Sciatic nerve (tissue), 2 donors: ENCODE measurements around the gene IL1RAPL2. TPM values are rescaled to one million over a fixed set of nuclear protein-coding genes. Genes with fewer than 3 reads are reported as not detected.
"Not testable (repeated sequence)": the region's sequence is repeated elsewhere in the genome, so short reads cannot be mapped to it uniquely, and the experiment has no call there.

Source experiments
- ATAC-seq: fragments of 200-7000 bp; cut with Tn5 transposase; one replicate; pipeline ENCODE4 v1.9.1; 2020; ENCODE audit warnings: mild to moderate bottlenecking, moderate library complexity
- DNase-seq: peaks from one replicate; pipeline ENCODE4 v3.0.0-alpha.2; 2020; ENCODE audit warnings: low spot score
- intact Hi-C: fragments of 100-400 bp; cut with DNase I; formaldehyde crosslinking; loops from one replicate; pipeline ENCODE4 v1.14.2; 2022
- total RNA-seq: library from RNA; stranded (reverse); fragmentation: NEBNext Ultra II Directional; extraction: Animal tissue kit (Norgen Biotek cat#: 25700); gene quantifications from one replicate; pipeline ENCODE4 v1.2.1, GENCODE V29; 2021
- donor health status: DM: no; HTN: no; CAD: no.
- donor health status: DM: no; HTN: no; CAD: no.

Gene IL1RAPL2
- total RNA-seq, 1 donor from 2014 or later: 0.94 TPM

DNA sequence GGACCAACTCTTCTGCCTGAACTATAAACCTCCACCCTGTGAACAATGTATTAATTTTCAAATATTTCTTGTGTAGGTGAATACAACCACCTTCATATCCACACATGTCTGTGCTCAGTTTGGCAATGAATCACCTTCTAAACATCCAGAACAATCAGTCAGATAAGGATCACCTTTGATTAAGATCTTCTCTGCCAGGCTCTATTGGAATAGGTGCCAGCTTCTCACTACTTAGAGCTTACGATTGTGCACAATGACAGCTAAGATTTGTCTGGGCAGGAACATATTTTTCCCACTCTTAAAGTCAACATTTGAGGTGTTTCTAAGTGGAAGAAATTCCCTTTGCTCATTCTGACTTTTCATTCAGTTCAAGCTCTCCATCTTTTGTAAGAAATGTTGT is 237.2 kb downstream of the IL1RAPL2 start:
- intact Hi-C loops: no loop called here
- DNase-seq (no peak), ATAC-seq (no peak)

DNA sequence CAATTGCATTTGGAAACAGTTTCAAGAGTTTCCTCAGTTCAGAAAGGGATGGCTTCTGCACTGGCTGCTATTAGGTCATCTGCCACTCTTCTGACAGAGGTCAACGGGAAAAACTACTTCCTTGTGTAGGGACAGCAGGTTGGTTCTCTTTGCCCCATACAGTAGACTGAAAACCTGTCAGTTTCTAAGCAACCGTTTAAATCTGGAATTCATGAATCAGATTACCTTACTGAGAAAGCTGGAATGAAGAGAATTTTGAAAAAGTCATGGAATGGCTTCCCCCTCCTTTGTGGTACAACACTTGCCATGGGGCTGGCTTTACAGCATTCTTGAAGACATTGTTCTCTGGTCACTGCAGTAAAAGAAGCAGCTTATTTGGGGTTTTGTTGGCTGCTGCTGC is 240.3 kb downstream of the IL1RAPL2 start:
- intact Hi-C loops: no loop called here
- DNase-seq (no peak), ATAC-seq (no peak)

DNA sequence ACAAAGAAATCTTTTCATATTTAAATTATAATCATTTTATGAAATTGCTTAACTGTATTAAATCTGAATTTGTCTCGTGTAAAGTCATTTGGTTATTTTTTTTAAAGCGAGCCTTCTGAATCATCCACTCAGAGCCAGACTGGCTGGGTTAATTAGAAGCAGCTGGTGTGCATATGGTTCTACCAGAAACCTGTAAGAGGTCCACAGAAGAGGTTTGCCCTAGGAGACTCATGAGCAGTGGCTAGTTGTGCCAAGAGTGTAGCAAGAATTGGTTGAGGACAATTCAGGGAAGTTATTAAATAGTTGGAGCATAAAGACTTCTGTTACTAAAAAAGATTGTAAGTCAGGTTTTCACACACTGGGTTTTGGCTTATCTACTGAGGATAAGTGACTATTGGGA is 267.4 kb downstream of the IL1RAPL2 start:
- intact Hi-C loops: no loop called here
- no peak for ATAC-seq
- no peak for DNase-seq

DNA sequence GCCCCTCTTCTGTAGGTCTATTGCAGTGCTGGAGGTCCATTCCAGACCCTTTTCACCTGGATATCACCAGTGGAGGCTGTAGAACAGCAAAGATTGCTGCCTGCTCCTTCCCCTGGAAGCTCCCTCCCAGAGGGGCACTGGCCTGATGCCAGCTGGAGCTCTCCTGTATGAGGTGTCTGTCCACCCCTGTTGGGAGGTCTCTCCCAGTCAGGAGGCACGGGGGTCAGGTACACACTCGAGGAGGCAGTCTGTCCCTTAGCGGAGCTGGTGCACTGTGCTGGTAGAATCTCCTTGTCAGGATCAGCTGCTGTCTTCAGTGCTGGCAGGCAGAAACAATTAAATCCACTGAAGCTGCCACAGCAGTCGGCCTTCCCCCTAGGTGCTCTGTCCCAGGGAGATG is 276.6 kb downstream of the IL1RAPL2 start:
- intact Hi-C loops: no loop called here
- ATAC-seq: no peak
- no peak for DNase-seq

DNA sequence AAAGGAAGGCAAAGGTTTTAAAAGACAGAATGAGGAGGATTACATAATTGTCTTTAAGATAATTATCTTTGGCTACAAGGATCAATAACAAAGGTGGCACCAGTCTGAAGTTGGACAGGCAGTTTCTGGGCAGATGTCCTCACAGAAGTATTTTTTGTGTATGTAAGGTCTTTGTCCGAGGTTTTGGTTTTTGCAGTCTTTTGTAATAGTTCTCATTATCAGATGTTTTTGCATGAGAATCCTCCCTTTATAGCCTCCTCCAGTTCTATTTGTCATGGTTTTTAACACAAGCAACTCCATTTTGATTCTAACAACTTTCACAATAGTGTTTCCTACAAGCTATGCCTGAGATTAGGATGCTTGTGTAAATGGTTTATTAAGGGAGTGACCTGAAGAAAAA is 286.2 kb downstream of the IL1RAPL2 start:
- DNase-seq: no peak
- intact Hi-C loops: no loop called here
- ATAC-seq: no peak

DNA sequence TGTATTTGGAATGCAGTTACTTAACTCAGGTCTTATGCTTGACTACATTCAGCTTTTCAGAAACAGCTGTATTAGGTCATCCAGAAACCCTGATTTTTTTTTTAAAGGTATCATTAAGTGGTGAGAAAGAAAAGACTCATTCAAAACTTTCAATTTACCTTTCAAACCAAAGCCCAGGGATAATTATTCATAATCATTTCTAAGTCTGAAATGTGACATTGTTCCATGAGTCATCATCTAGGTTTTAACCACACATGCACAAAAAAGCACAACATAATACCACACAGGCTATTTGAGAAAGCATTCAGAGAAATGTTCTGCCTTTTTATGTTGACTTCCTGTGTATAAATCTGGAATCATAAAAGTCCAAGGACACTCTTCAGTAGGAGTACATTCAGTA is 288.2 kb downstream of the IL1RAPL2 start:
- intact Hi-C loops: no loop called here
- DNase-seq: no peak
- ATAC-seq: no peak

DNA sequence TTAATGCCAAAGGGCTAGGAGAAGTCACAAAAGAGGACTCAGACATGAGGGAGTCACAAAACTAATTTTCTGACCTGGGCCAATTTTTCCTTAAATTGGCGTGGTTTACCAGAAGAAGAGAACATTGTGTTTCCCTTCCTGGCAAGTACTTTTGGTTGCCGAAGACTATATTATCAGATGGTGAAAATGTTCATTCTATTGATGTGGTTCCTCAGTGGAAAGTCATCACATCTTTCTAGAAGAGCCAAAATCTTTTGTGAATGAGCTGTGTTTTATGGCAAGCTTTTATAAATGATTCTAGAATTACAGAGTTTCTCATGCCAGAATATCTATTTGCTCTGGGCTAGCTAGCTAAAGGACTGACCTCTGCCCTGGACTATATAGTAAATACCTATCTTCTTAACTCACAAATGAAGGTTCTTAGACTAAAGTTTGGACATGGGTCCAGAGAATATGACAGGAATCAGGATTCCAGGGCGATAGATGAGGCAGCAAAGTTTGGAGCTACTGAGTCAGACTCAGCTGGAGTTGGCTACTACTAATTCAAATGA is 288.9 kb downstream of the IL1RAPL2 start:
- no peak for ATAC-seq
- intact Hi-C loops: no loop called here
- no peak for DNase-seq

DNA sequence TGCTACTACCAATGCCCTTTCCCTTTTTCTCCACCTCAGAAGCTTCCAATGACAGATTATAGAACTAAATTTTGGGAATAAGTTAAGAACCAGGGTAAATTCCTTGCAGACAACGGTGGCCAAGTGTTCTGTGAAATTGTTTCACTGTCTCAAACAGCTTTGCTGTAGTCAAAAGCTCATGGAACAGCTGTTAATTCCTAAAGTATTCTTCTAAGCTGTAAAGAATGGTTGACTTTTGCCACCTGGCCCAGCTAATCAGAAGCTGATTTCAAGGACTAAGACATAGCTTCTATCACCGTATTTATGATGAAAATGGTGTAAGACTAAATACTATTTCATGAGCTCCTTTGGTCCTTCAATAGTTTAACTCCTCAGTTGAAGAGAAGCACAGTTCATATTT is 297.5 kb downstream of the IL1RAPL2 start:
- no peak for ATAC-seq
- intact Hi-C loops: no loop called here
- no peak for DNase-seq

DNA sequence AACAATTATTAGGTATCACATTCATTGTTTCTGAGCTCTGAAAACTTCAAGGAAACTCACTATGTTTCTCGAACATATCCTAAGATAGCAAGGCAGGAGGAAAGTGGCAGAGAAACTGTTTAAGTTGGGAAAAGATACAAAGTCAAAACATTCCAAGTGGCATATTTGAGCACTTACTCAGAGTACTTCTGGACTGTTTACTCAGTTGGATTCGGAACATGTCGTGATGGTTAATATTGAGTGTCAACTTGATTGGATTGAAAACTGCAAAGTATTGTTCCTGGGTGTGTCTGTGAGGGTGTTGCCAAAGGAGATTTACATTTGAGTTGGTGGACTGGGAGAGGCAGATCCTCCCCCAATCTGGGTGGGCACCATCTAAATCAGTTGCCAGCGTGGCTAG is 298.3 kb downstream of the IL1RAPL2 start:
- DNase-seq (no peak), ATAC-seq (no peak)
- intact Hi-C loops: no loop called here

DNA sequence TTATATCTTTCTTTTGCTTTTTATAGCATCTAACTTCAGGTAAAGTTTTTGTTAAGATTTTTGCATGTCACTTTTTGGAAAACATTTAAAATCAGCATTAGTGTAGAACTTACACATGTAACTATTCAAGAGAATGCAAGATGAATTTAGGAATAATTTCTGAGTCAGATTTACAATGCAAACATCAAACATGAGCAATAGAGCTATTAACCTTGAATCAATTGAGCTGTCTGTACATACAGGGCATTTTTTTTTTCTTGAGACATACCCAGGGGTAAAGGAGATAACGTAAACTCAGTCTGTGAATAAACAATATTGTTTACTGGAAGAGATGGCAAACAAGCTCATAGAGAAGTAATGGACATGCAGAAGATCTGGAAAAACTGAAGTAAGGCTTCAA is 311.5 kb downstream of the IL1RAPL2 start:
- ATAC-seq (no peak), DNase-seq (no peak)
- intact Hi-C loops: no loop called here

DNA sequence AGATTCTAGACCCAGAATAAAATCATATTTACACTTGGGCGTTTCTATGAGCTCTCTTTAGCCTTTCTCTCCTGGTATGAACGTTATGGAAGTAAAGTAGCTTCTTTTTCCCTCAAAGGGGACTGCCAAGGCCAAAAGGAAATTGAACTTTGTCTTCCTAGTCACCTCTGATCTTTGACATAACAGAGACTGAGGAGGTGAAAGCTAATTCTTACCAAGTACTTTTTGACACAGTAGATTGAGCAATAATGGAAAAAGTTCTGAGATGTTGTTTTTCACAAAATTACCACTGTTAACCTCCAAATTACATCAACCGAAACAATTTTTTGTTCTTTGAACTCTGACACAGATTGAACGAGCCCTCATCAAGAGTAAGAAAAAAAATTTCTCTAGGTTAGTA is 336.1 kb downstream of the IL1RAPL2 start:
- DNase-seq (no peak), ATAC-seq (peak; percentile 36)
- intact Hi-C loops: no loop called here

DNA sequence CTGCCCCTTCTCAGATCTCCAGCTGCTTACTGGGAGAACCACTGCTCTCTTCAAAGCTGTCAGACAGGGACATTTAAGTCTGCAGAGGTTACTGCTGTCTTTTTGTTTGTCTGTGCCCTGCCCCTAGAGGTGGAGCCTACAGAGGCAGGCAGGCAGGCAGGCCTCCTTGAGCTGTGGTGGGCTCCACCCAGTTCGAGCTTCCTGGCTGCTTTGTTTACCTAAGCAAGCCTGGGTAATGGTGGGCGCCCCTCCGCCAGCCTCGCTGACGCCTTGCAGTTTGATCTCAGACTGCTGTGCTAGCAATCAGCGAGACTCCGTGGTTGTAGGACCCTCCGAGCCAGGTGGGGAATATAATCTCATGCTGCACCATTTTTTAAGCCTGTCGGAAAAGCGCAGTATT is 343.7 kb downstream of the IL1RAPL2 start:
- intact Hi-C loops, DNase-seq, ATAC-seq: not testable (repeated sequence)

DNA sequence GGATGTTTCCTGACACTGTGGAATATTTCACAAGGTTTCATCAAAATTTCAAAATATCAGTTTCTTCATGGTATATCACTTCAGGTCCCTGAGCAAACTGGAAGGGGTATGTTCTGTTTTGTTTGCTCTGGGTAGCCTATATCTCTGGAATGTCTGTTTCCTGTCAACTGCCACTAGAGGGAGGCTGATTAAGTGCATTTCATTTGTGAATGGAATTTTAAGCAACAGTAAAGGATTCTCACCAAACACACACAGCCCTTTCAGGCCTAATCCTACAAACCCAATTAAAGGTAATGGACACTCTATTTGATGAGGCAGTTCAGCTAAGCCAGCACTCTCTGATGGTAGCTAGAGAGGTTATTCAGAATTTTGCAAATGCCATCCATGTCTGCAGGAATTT is 347.3 kb downstream of the IL1RAPL2 start:
- intact Hi-C loops: no loop called here
- ATAC-seq: no peak
- no peak for DNase-seq

DNA sequence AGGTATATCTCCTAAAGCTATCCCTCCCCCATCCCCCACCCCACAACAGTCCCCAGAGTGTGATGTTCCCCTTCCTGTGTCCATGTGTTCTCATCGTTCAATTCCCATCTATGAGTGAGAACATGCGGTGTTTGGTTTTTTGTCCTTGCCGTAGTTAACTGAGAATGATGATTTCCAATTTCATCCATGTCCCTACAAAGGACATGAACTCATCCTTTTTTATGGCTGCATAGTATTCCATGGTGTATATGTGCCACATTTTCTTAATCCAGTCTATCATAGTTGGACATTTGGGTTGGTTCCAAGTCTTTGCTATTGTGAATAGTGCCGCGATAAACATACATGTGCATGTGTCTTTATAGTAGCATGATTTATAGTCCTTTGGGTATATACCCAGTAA is 348.7 kb downstream of the IL1RAPL2 start:
- intact Hi-C loops, DNase-seq, ATAC-seq: not testable (repeated sequence)

DNA sequence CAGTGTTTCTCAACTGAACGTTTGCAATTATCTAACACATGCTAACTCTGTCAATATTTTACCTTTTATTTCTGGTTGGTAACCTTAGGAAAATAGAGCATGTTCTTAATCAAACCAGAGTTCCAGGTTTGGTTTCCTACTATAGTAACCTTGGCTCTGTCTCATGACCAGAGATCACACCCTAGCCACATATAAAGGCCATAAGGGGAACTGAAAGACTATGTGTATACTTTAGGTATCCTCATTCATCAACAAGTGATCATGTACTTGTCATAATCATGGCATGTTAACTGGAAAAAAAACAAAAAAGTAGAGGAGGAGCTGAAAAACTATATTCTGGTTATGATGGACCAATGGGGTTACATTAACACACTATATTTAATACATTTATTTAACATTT is 352.1 kb downstream of the IL1RAPL2 start:
- ATAC-seq (no peak), DNase-seq (no peak)
- intact Hi-C loops: no loop called here

DNA sequence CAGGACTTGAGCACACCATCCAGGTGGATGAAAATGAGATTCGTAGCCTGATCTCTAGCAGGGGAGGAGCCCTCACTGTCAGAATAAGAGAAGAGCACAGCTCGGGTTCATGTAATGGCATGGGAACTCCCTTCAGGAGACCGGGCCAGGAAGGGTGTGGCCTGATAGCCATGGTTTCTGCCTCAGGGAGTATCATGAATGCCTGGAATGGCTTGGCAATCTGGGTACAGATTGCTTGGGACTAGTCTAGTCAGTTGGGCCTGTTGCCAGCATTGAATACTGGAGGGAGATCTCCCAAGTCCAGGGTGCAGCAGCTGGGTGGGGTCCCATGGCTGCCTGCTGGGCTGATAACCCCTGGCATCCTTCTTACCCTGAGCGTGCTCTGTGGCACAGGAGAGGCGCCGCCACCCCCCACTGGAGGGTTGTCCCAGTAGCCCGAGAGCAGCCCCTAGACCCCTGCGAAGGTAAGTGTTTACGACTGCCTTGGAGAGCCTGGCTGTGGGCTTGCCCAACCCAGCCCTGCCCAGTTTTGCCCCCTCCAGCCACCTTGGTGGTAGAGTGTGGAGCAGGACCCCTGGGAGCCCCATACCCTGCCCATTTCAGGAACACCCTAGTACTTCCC is 355.7 kb downstream of the IL1RAPL2 start:
- ATAC-seq (peak; percentile 45), DNase-seq (no peak)
- intact Hi-C loops: no loop called here

DNA sequence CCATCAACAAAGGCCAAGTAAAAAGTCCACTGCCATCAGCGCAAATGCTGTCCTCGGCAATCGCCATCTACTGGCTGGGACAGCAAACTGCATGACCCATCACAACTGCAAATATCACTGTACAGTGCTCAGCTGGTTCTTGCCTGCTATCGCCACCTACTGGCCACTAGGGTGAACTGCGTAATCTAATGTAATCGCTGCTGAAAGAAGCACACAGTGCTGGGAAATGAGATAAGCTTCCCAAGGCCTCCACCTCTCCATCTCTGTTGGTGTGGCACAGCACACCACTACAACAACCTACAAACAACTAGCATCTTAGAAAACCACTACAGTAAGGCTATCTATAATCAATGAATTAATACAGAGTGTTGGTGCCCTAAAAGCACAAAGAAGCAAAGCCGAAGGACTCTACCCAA is 356.2 kb downstream of the IL1RAPL2 start:
- DNase-seq: peak; percentile 79
- intact Hi-C loops: no loop called here

DNA sequence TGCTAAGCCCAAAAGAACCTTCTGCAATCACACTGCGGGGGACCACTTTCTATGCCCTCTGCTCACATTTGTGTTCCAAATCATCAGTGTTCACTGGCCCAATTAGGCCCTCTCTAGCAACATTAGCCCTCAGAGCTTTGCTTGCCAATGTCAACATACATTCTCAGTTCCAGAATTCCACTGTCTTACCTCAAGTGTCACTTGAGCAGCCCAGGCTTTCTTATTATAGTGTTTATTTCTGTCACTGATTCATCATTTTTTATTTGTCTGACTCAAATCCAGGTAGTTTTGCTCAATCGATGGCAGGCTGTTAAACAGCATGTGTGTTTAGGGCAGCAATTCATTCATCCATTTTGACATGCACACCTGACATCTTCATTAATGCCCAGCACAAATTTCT is 363.3 kb downstream of the IL1RAPL2 start:
- intact Hi-C loops: no loop called here
- no peak for ATAC-seq
- no peak for DNase-seq

More for the DNA sequence above, 356.2 kb downstream of the IL1RAPL2 start:
- peak; percentile 81 for ATAC-seq

DNA sequence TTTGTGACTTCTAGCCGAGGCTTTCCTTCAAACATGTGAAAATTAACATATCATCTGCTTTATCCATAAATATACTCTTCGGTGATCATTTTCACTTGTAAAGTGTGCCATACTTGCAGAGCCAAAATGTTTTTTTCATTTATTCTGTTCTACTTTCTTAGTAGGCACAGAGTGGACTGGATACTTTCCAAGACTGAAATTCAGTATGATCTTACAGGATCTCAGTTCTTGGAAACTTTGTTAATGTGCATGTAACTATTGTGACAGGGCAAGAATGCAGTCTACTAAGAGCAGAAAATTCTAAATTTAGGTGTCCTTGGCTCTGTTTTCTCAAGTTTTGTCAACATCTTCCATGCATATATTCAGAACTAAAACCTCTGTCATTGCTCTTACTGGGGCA is 369.6 kb downstream of the IL1RAPL2 start:
- no peak for DNase-seq
- ATAC-seq: no peak
- intact Hi-C loops: no loop called here

DNA sequence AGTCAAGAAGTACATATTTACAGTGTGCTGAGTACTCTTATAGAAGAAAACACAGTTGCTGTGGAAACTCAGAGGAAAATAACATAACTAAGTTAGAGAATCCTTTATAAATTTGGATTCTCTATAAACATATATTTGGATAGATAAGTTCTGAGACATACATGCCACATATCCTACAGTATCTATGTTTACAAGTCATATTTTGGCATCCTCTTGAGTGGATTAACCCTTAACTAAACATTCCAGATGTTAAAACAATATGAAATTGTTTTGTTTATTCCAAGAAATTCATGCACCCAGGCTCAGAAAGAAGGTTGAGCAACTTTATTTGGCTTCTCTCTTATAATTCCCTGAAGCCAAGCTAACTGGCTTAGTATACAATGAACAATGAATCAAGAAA is 387.3 kb downstream of the IL1RAPL2 start:
- intact Hi-C loops: no loop called here
- no peak for DNase-seq
- no peak for ATAC-seq

DNA sequence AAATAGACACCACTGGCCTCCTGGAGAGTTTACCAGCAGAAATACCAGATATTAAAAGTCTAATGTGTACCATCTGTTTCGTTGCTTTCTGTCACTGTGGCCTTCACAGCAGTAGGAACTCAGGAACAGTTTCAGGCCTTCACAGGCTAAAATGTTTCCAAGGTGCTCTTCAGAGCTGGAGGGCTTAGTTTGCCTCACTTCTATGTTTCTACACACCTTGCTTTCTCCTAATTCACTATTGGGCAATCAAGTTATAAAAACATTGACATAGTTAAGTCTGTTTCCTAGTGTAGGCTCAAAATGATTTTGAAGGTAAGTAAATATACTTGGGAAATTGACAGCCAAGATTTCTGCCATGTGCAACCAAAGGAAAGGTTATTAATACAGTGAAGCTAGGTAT is 395.9 kb downstream of the IL1RAPL2 start:
- no peak for ATAC-seq
- intact Hi-C loops: no loop called here

More for the DNA sequence above, 395.9 kb downstream of the IL1RAPL2 start:
- no peak for DNase-seq
